Measurements from ENCODE around the gene LY86. TPM values are rescaled to one million over a fixed set of nuclear protein-coding genes. Genes with fewer than 3 reads are reported as not detected.
A peak's percentile ranks its signal among the peaks of the same experiment; 100 is the strongest.

The LY86 gene
- total and polyA plus RNA-seq, 9 of the 15 experiments (the other 6 are each of a cell fraction or from before 2014, with no cell fraction given), result 0.08 to 0.20 TPM; not detected in 7

GRCh38 chr6:6633898-6634734 lies 45.6 kb downstream of the LY86 start:
- H3K27me3 ChIP-seq (ENCODE audit: control insufficient read depth in 2 of 2, insufficient read depth in 2 of 2, low read length in 2 of 2), result peaks cover 16 to 29% of the 10 kb centered on the region in 2 experiments; a peak in 4 of 5 replicates
- POLR2A ChIA-PET, result no interaction called here
- DNase-seq (ENCODE audit: extremely low read depth in 1 of 4, low spot score in 3 of 4) (no peak), ATAC-seq (0 out of 3 replicates have a peak, but pooled peaks have one; percentile 51), FAIRE-seq (no peak)
- no peak overlapping the region for H3K4me3 ChIP-seq
- no peaks in the 10 kb centered on the region for H3K79me2 ChIP-seq (ENCODE audit: control insufficient read depth, insufficient read depth, low read length)
- no peaks in the 10 kb centered on the region for H4K20me1 ChIP-seq (replicated peaks; ENCODE audit: control insufficient read depth, insufficient read depth, low read length)
- no peaks in the 10 kb centered on the region for H3K9me3 ChIP-seq (replicated peaks; ENCODE audit: control insufficient read depth, insufficient read depth, low read depth, low read length)
- WGBS (ENCODE audit: insufficient coverage, low coverage, missing lambda C conversion rate), result 3% methylated on average over 6 of the region's 6 CpGs
- no peaks in the 10 kb centered on the region for H3K9me1 ChIP-seq (ENCODE audit: control insufficient read depth, insufficient read depth, low read length)
- H3K4me1 ChIP-seq (replicated peaks in 1 of 2; ENCODE audit: control insufficient read depth in 2 of 2, insufficient read depth in 2 of 2, low read length in 2 of 2), result no peaks in the 10 kb centered on the region; a peak in 1 of 5 replicates
- CTCF ChIA-PET (ENCODE audit: low intra/inter-chr PET ratio), result no interaction called here
- H3K27ac ChIP-seq (ENCODE audit: extremely low read depth, low read depth, low read length), result no peak overlapping the region
- no peaks in the 10 kb centered on the region for H3K36me3 ChIP-seq (ENCODE audit: control insufficient read depth, insufficient read depth, low read length)
- no peak overlapping the region for H3K4me2 ChIP-seq (ENCODE audit: insufficient read depth, low read length)
- intact Hi-C loops (cut with micrococcal nuclease) (no loop called here), in situ Hi-C loops (cut with MboI) (no loop called here)
- BruUV-seq (replicated peaks), result no TSS peak
- H2AFZ ChIP-seq (ENCODE audit: low read depth, low read length), result no peak overlapping the region
- no peak overlapping the region for H3K9ac ChIP-seq (ENCODE audit: insufficient read depth in 1 of 2, low read depth in 2 of 2, low read length in 2 of 2)
- TF ChIP-seq NFE2L1 (tag; IDR thresholded peaks at IDR 0.05; ENCODE audit: borderline replicate concordance, low read depth) (peak; percentile 64; the same call in 1 of the 2 replicates), MAFF (IDR thresholded peaks at IDR 0.05; ENCODE audit: low read length) (peak; percentile 79), CEBPG (CRISPR knock-in tag; IDR thresholded peaks at IDR 0.05) (no peak), CEBPG (tag; conservative IDR thresholded peaks at IDR 0.05 in 1 of 2, IDR thresholded peaks at IDR 0.05 in 1 of 2) (peak; percentile 64 to 69), ZNF277 (CRISPR knock-in tag; IDR thresholded peaks at IDR 0.05; ENCODE audit: borderline replicate concordance) (no peak), RCOR1 (IDR thresholded peaks at IDR 0.05; ENCODE audit: borderline replicate concordance in 1 of 2, low read depth in 2 of 2, low read length in 2 of 2) (0 out of 4 replicates have a peak, but pooled peaks of 1 of the 2 experiments have one; percentile 22), ZNF318 (IDR thresholded peaks at IDR 0.05; ENCODE audit: borderline replicate concordance in 1 of 2, low read depth in 1 of 2) (no peak), ZNF212 (CRISPR knock-in tag; IDR thresholded peaks at IDR 0.05) (no peak), SRF (CRISPR knock-in tag; IDR thresholded peaks at IDR 0.05) (peak in 1 of 2 experiments; percentile 34; a peak in 1 of 4 replicates), BACH1 (tag; IDR thresholded peaks at IDR 0.05) (peak; percentile 97), CTBP1 (IDR thresholded peaks at IDR 0.05; ENCODE audit: borderline replicate concordance) (peak; percentile 52)
